K562 treated with DMSO at 1 percent for 24 hours (cell line): ENCODE measurements around the gene PTPMT1. TPM values are rescaled to one million over a fixed set of nuclear protein-coding genes. Genes with fewer than 3 reads are reported as not detected.

Experiments
- total RNA-seq: library from RNA; unstranded; fragments of 300-600 nt; gene quantifications from 2 replicates; pipeline ENCODE4 v1.2.3, GENCODE V29; 2022; ENCODE audit warnings: low read depth; ENCODE audit not compliant: insufficient read depth

PTPMT1 gene, protein sequence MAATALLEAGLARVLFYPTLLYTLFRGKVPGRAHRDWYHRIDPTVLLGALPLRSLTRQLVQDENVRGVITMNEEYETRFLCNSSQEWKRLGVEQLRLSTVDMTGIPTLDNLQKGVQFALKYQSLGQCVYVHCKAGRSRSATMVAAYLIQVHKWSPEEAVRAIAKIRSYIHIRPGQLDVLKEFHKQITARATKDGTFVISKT
- total RNA-seq, result 148 and 158 TPM in 2 replicates

GRCh38 chr11:47565340-47566148 is at the start of gene PTPMT1:
Gene PTPMT1, plus strand, starts transcription at chr11:47565599. Its CDS starts 24 bp downstream, at chr11:47565623.

GRCh38 chr11:47552566-47553405 is 12.6 kb upstream of the PTPMT1 start, which contains the start of gene CELF1:
Gene CELF1, minus strand, starts transcription at chr11:47553132. Its CDS starts 53,609 bp downstream, at chr11:47499523.

DNA sequence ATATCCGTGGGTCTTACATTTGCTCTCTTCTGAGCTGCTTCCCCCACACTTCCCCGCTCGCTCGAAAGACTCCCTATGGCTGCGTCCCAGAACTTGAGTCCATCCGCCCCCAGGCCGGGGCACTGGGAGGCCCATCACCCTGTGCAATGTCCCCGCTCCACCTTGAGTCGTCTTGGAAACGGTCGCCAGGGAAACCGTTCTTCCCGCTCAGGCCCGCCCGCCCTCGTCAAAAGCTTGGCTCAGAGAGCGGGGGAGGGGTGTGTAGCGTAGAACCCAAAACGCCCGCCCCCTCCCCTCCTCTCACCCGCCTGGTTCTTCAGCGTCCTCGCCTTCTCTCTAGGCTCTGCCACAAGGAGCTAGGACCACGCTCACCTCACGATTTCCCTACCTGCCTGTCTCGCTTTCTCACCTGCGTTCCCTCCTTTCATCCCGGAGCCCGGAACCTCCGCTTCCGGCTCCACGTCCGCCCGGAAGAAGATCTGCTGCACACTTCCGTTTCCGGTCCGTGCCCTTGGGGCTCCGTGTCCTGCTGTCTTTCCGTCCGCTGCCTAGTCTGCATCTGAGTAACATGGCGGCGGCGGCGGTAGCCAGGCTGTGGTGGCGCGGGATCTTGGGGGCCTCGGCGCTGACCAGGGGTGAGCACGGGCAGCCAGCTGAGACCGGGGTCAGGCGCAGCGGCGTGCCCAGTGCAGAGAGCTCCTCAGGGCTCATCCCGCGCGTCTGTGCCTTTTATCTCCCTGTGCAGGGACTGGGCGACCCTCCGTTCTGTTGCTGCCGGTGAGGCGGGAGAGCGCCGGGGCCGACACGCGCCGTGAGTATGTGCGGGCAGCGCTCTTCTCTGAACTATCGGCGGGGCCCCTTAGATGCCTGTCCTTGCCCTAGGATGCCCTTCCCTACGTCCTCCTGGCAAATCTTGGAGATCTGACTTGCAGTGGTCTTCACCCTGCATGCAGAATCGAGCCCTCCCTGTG is 13.4 kb downstream of the PTPMT1 start, which contains the start of the genes KBTBD4 and NDUFS3:
TSS of gene KBTBD4 (minus strand) at position 447 of the 971 bp plus-strand sequence. CDS start at position 428, 19 bp downstream.
TSS of gene NDUFS3 (plus strand) at position 551 of the 971 bp plus-strand sequence. CDS start at position 569, 18 bp downstream.

GRCh38 chr11:47586098-47586855 is 20.9 kb downstream of the PTPMT1 start, which contains the start of gene FAM180B:
Gene FAM180B, plus strand, starts transcription at chr11:47586678. Its CDS starts 91 bp downstream, at chr11:47586769.

GRCh38 chr11:47593934-47594855 is 28.8 kb downstream of the PTPMT1 start, which contains the start of gene C1QTNF4:
Gene C1QTNF4, minus strand, starts transcription at chr11:47594411. Its CDS starts 3,601 bp downstream, at chr11:47590810.

Other genes with a start within 250 kb of the PTPMT1 start
- gene MYBPC3, start 212.9 kb upstream of the PTPMT1 start, total RNA-seq, result 0.07 and 0.14 TPM in 2 replicates
- gene SPI1, start 187.1 kb upstream of the PTPMT1 start, total RNA-seq, result 97.0 and 98.7 TPM in 2 replicates
- 36.8 and 37.2 TPM in 2 replicates for gene SLC39A13, start 157.0 kb upstream of the PTPMT1 start, total RNA-seq
- gene PSMC3, start 139.2 kb upstream of the PTPMT1 start, total RNA-seq, result 257 and 263 TPM in 2 replicates
- gene RAPSN, start 116.5 kb upstream of the PTPMT1 start, total RNA-seq, result 1.0 TPM in 1 of 2 replicates, not detected in the other
- 25.5 and 29.4 TPM in 2 replicates for gene CELF1, start 12.5 kb upstream of the PTPMT1 start, total RNA-seq
- gene KBTBD4, start 13.4 kb downstream of the PTPMT1 start, total RNA-seq, result 14.7 and 15.5 TPM in 2 replicates
- gene NDUFS3, start 13.5 kb downstream of the PTPMT1 start, total RNA-seq, result 186 and 187 TPM in 2 replicates
- not detected in 2 replicates for gene FAM180B, start 21.1 kb downstream of the PTPMT1 start, total RNA-seq
- not detected in 2 replicates for gene C1QTNF4, start 28.8 kb downstream of the PTPMT1 start, total RNA-seq
- 52.9 and 61.5 TPM in 2 replicates for gene MTCH2, start 77.0 kb downstream of the PTPMT1 start, total RNA-seq
- 0.19 and 1.1 TPM in 2 replicates for gene AGBL2, start 149.8 kb downstream of the PTPMT1 start, total RNA-seq
- 34.5 and 36.9 TPM in 2 replicates for gene FNBP4, start 201.7 kb downstream of the PTPMT1 start, total RNA-seq